ENCODE measurements around the gene SMAD7.

SMAD7 gene

DNA sequence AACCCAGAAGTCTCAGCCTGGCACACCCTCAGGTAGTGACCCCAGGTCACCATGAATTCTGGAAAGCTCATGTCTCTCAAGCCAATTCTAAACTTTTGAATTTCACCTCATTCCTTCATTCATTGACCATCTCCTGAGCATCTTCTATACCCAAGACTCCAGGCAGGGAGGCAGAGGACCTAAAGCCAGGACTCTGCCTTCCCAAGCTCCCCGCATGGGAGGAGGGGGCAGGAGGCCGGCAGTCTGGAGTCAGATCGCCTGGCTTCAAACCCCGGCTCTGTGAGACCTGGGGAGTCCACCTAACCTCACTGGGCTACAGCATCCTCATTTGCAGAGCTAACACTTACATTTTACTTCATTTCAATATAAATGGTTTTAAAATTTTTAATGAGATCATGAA is 59.0 kb downstream of the SMAD7 start:
- no peak for DNase-seq (ENCODE audit: low read depth, low spot score)
- no peak overlapping the region for H3K4me3 ChIP-seq (ENCODE audit: low read length)

DNA sequence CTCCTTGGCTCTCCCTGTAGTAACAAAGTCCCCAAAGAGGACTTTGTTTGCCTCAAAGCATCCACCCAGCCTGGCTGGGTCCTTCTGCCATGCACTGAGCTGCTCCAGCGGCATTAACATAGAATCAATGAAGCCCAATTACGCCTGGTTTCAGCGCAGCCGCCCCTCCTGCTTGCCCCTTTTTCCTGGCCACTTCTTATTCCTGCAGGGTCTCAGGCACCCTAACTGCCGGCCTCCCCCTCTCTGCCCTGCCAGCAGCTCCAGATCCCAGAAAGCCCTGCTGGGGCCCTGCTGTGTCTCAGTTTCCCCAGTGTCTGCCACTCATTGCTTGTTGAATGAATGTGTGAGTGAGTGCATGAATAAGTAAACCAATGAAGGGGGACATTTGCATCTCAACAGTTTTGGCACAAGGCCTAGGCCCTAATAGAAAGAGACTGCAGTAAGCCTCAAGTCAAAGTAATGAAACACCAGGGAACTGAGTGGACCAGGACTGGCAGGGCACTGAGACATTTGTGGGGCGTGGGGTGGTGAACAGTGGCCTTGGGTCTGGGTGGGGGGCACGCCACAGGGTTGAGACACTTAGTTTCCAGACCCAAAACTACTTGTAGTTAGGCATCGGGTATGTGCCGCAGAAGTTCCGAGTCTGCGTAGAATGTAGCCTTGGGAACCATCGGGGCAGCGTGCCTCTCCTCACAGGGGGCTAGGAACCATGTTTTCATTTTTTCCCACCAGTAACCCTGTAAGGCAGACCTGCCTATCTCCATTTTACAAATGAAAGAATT is 60.6 kb downstream of the SMAD7 start:
- DNase-seq (ENCODE audit: low read depth, low spot score) = no peak
- no peak overlapping the region for H3K4me3 ChIP-seq (ENCODE audit: low read length)

DNA sequence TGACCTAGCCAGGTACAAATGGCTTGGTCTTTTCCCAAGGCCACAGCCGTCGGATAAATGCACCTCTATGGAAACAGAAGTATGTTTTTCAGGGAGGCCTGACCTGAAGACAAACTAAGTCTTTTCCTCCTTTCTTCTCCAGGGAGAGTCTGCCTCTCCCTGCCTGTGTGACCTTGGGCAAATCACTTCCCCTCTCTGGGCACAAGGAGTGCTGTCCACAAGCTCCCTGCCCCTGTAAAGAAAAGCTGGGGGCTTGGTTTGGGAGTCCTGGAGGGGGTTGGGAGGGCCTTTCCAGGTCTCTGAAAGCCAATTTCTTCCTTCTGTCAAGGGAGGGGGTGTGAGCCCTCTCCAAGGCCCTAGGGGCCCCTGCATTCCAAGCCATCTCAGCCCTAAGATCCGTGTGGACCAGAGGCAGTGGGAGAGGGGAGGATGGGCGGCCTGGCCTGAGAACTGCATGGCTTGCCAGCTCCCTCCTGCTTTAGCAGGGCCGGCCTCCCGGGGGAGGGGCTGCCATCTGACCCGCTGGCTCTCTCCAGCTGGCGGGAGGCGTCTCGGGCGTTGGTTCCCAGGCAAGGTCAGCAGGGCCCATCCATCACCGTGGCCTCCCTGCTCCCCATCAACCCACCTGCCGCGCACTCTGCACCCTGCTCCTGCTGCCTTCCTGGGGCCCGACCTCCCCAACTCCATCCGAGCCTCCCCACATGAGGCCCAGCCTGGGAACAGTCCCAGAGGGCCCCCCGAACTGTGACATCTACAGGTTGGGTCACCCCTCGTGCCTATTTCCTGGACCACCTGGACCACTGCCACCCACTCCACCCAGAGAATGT is 61.4 kb downstream of the SMAD7 start:
- DNase-seq (ENCODE audit: low read depth, low spot score) = no peak
- H3K4me3 ChIP-seq (ENCODE audit: low read length) = no peak overlapping the region

DNA sequence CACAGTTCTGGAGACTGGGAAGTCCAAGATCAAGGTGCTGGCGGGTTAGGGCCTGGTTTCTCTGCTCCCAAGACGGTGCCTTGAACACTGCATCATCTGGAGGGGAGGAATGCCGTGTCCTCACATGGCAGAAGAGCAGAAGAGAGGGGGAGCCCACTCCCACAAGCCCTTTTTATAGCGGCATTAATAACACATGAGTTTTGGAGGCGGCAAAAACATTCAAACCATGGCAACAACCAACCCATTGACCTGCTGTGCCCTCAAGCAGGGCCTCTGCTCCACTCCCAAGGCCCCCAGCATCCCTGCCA is 62.0 kb downstream of the SMAD7 start:
- H3K4me3 ChIP-seq (ENCODE audit: low read length) = no peak overlapping the region
- no peak for DNase-seq (ENCODE audit: low read depth, low spot score)

DNA sequence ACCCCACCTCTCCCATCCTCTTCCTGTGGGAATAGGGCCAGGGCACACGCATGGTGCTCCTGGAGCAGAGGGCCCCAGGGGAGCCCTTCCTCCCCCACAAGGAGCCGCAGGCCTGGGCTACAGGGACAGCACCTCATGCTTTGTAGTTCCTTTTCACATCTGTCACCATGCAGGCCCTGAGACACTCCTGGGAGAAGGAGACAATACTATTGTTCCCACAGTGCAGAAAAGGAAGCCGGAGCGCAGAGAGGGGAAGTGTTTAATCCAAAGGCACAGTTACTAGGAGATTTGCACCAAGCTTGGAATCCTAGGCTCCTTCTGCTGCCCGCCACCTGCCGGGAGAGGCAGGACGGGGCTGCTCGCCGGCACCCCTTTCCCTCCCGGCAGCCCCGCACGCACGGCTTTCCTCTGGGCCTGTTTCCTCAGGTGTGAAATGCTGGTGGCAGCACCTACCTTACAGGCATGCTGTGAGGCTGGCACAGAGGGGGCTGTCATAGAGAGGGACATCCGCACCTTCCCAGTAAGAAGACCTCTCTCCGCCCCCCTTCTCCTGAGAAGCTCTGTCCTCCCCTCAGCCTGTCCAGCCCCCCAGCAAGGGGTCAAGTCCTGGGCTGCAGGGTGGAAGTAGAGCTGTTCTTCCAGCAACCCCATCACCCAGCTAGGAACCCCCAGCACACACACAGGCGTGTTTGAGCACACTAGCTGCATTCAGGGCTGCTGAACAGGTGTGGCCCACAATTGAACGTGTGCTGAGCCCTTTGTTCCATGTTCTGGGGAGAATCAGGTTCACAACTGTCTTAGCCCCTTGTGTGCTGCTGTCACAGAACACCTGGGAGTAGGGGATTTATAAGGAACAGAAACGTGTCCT is 62.6 kb downstream of the SMAD7 start:
- no peak overlapping the region for H3K4me3 ChIP-seq (ENCODE audit: low read length)
- no peak for DNase-seq (ENCODE audit: low read depth, low spot score)

DNA sequence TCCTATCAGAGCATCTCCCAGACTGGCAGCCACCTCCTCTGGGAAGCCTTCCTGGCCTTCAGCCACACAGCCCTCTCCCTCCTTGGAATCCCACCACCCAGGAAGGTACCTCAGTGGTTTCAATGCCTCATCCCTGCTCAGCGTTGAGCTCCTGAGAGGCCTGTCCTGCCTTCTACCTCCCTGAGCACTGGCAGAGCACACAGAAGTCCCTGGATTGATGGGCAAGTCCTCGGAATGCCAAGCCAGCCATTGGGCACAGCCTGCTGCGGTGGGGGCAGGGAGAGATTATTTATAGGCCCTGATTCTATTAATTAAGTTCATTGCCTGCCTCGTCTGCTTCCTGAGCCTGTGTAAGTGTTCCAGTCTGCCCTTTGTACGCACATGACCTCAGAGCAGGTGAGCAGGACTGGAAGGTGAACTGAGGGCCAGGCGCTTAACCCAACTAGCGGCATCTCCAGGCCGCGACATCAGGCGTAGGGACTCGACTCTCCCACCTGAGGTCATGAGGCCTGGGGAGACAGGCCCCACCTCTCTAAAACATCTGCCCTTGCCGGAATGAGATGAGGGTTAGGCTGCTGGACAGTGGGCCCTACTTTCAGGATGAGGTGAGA is 63.4 kb downstream of the SMAD7 start:
- no peak overlapping the region for H3K4me3 ChIP-seq (ENCODE audit: low read length)
- DNase-seq (ENCODE audit: low read depth, low spot score) = no peak

DNA sequence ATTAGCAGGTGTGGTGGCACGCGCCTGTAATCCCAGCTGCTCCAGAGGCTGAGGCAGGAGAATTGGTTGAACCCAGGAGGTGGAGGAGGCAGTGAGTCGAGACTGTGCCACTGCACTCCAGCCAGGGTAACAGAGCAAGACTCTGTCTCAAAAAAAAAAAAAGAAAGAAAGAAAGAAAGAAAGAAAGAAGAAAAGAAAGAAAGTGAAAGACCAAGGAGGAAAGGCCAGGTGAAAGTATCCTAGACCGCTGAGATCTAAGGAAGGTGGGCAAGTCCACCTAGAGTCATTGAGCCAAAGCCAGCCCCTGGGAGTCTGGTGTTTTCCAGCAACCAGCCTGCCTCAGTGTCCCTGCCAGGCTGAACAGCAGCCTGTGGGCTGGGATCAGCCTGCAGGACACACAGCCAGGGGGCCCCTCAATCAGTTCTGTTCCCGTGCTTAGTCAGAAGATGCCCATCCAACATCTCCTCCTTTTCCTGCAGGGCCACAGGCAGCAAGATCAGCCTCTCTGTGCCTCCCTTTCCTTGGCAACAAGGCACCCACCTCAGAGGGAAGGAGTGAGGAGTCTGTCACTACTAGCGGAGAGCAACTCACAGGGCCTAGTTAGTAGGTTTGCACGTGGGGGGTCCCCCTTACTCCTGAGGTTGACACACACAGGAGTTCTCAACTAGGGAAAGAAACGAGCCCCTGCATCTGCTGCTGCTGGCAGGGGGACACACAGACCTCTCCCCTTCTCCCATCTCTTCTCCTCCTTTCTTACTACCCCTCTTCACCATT is 64.1 kb downstream of the SMAD7 start:
- H3K4me3 ChIP-seq (ENCODE audit: low read length) = no peak overlapping the region
- no peak for DNase-seq (ENCODE audit: low read depth, low spot score)

DNA sequence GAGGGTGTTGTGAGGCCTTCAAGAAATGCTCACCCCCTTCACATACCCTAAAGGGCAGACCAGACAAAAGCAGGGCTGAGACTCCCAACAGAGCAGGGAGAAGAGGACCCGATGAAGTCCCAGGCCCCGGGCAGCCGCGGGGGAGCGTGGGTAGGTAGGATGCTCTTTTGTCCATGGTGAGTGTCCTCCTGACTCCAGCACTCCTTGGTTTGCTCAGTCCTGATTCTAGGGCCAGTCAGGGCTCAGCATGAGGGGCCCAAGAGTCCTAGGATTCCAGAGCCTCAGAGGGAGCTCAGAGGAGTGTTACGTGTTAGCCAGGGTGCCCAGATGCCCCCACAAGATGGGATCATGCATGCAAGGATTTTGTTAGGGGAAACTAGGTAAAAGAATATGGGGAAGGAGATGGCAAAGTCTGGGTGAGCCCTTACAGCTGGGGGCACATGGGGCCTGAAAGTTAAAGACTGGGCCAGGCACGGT is 64.8 kb downstream of the SMAD7 start:
- no peak overlapping the region for H3K4me3 ChIP-seq (ENCODE audit: low read length)
- DNase-seq (ENCODE audit: low read depth, low spot score) = no peak

DNA sequence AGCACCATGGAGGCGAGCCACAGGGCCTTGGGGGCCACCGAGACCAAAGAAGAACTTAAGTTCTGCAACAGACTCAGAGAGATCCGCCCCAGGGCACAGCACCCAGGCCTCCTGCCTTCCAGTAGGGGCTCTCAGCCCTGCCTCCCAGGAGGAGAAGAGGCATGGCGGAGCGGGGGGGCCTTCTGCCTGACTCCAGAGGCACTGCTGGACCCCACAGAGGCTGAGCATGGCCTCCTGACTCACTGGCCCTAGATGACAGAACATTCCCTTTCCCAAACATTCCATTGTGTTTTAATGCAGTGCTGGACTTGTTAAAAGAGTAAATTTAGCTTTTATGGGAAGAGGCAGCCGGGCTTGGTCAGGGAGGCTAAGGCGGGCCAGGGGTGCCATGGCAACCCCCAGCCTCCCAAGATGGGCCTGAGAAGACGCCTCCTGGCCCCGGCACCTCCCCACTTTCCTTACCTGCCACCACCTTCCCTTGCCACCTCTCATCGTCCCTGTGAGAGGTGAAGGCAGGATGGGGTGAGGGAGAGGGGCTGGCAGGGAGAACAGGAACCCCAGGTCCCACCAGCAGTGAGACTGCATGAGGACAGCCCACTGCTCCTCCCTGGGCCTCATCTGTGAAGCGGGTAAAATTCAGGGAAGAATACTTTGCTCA is 65.4 kb downstream of the SMAD7 start:
- no peak for DNase-seq (ENCODE audit: low read depth, low spot score)

DNA sequence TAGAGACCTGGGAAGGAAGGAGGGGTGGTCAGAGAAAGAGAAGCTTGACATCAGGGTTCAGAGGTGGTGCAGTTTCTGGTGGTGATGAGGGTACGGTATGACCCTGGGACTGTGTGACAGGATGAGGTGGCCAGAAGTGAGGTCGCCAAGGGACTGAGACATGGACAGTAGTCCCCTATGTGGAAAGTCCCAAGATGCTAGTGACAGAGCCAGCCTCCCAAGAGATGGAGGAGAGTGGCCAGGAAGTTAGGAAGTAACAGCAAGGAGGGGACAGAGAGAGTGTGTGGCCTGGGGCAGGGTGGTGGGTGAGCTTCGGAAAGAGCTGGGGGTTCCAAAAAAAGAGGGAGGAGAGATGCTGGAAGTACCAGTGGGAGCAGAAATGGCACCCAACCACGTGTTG is 66.0 kb downstream of the SMAD7 start:
- no peak overlapping the region for H3K4me3 ChIP-seq (ENCODE audit: low read length)
- no peak for DNase-seq (ENCODE audit: low read depth, low spot score)

More for the DNA sequence above, 65.4 kb downstream of the SMAD7 start:
- H3K4me3 ChIP-seq (ENCODE audit: low read length) = no peak overlapping the region

DNA sequence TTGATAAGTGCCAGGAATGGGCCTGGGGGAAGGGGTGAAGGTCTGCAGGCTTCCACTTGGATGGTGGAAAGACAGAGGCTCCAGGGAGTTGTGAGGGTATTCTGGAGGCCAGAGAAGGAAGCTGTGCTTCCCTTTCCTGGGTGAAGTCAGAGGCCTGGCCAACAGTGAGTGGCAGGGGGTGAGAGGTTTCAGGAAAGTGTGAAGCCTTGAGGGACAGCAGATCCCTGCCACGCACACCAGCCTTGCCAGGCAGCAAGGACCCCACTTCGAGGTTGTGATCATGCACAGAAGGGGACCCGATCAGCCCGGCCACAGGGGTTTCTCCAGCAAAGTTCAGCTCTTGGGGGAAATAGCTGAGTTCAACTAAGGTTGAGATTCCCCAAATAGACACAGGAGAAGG is 66.5 kb downstream of the SMAD7 start:
- no peak for DNase-seq (ENCODE audit: low read depth, low spot score)

DNA sequence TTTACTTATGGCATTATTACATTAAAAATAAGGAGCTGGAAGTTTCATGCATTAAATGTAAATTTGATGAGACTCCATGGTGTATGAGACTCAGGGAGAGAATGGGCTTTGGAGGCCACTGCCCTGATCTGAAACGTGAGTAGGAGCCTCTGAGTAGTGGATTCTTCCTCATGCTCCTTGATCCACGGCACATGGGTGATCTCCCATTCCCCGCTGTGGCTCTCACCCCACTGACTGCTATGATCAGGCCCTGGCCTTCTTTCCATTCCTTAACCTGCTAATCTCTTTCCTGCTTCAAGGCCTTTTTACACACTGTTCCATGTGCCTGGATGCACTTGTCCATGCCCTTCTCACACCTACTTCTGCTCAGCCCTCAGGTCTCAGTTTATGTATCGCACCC is 68.4 kb downstream of the SMAD7 start:
- no peak overlapping the region for H3K4me3 ChIP-seq (ENCODE audit: low read length)
- no peak for DNase-seq (ENCODE audit: low read depth, low spot score)

More for the DNA sequence above, 66.5 kb downstream of the SMAD7 start:
- no peak overlapping the region for H3K4me3 ChIP-seq (ENCODE audit: low read length)

DNA sequence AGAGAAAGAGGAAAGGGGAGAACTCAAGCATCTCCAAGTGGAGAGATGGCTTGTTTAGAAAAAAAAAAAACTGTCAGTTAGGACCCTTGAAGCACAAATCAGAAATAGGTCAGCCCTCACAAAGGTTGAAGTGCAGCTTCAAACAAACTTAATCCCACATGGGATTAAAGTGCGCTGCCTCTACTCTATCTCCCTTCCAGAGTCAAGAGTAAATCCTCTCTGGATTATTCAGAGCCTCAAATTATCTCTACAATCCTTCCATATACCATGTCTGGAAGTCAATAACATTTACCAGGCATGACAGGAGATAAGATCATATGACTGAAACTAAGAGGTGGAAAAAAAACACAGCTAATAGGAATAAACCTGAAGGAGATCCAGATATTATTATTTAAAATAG is 69.8 kb downstream of the SMAD7 start:
- no peak for DNase-seq (ENCODE audit: low read depth, low spot score)
- no peak overlapping the region for H3K4me3 ChIP-seq (ENCODE audit: low read length)

DNA sequence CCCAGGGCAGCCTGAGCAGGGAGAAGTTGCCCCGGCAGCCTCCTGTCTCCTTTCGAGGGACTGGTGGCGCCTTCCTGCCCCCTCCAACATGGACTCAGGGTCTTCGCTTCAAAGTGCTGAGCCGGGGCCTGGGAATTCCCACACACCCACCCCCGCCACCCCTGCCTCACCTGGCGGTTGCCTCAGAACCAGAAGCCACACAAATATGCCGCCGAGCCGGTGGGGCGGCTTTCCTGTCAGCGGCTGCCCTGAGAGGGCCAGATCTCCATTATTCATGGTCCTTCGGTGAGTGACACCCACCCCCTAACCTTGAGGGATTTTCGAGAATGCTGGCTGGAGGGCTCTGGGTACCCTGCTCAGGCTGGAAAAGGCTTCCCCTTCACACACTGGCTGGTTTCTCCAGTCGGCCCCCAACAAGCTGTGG is 71.7 kb downstream of the SMAD7 start:
- no peak for DNase-seq (ENCODE audit: low read depth, low spot score)

DNA sequence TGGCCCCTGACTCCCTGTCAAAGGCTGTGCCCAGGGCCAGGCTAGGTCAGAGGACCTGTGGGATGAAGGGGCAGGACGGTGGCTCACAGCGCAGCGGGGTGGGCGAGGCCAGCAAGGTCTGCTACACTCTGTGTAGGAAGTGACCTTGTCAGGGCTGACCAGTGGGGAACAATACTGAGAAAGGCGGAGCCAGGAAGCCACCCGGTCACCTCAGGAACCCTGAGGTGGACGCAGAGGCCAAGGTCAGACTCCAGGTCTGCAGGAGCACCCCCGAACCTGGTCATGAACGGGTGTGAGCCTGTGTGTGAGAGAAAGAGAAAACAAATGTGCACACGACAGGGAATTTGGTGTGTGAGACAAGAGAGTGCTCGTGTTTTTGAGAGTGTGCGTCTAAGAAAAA is 72.3 kb downstream of the SMAD7 start:
- no peak for DNase-seq (ENCODE audit: low read depth, low spot score)
- H3K4me3 ChIP-seq (ENCODE audit: low read length) = no peak overlapping the region

More for the DNA sequence above, 71.7 kb downstream of the SMAD7 start:
- H3K4me3 ChIP-seq (ENCODE audit: low read length) = no peak overlapping the region

DNA sequence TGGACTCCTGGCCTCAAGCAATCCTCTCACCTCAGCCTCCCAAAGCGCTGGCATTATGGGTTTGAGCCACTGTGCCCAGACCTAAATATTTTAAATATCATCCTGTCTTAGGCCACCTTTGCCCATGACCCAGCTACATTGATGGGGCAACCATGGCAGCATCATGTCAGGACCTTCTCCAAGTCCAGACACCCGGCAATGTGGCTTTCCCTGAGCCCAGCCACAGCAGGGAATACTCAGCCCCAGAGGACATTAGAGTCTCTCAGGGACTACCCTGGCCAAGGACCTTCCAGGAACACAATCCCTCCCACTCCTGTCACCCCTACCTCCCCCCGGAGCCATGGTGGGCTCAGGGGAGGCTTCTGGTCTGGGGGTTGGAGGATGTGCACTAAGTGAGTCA is 72.8 kb downstream of the SMAD7 start:
- no peak overlapping the region for H3K4me3 ChIP-seq (ENCODE audit: low read length)
- DNase-seq (ENCODE audit: low read depth, low spot score) = no peak

DNA sequence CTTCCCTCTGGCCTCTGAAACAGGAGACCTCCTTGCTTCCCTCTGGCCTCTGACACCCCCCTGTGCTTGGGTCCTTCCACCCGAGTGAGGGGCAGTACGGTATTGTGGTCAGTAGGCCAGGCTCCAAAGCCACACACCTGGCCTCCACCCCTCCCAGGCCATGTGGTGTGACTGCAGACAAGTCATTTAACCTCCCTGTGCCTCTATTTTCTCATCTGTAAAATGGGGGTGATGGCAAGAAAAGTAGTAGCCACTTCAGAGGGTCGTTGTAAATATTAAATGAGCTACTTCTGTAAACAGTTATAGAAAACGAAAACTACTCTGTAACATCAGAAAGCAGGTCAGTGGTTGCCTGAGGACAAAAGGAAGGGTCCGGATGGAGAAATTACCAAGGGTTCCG is 74.2 kb downstream of the SMAD7 start:
- DNase-seq (ENCODE audit: low read depth, low spot score) = no peak

DNA sequence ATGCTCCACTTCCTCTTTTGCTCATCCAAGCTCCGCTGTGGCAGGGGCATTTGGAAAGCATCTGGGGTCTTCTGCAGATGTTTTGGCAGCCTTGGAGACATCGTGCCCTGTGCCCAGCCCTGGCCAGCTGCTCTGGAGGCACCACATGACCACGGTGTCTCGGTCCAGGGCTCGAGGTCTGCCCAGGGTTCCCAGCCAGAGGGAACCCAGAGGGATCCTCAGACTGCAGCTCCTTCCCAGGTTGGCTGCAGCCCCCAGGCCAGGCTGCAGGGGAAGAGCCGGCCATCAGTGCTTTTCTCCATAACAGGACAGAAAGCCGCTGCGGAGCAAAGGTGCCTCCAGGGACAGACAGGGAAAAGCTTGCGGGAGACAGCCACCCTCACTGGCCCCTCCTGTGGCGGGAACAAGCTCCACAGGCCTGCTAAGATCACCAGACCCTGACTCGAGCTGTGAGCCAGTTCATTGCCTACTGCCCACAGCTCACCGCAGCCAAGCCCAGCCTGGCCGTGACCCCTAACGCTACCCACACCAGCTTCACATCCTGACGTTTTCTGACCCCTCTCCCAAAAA is 74.7 kb downstream of the SMAD7 start:
- no peak overlapping the region for H3K4me3 ChIP-seq (ENCODE audit: low read length)
- DNase-seq (ENCODE audit: low read depth, low spot score) = no peak

More for the DNA sequence above, 74.2 kb downstream of the SMAD7 start:
- no peak overlapping the region for H3K4me3 ChIP-seq (ENCODE audit: low read length)

Measured in Jurkat, Clone E6-1 (cell line).